CD14-positive monocyte (primary cell): ENCODE measurements around the gene ITPRIP. TPM values are rescaled to one million over a fixed set of nuclear protein-coding genes. Genes with fewer than 3 reads are reported as not detected.

ENCODE experiments used
- DNase-seq, 3 donors: peaks; one replicate each; pipeline ENCODE4 v3.0.0-alpha.2; 2011 to 2022
- H2AFZ ChIP-seq: 2 replicates; pipeline ENCODE4 v1.6.0; 2012; ENCODE audit warnings: mild to moderate bottlenecking, low read depth, low read length, inconsistent platforms; ENCODE audit not compliant: insufficient read depth, poor library complexity, severe bottlenecking
- H3K27ac ChIP-seq, 2 donors: 1 replicate in 1 of 2; 2 replicates in 1 of 2; pipeline ENCODE4 v1.5.1; 2012 to 2013; ENCODE audit warnings: low read length in 2 of 2, control low read depth in 1 of 2, inconsistent platforms in 1 of 2, low read depth in 1 of 2, mild to moderate bottlenecking in 1 of 2
- H3K27me3 ChIP-seq, 2 donors: one replicate each; pipeline versions ENCODE4 v1.6.0 to v1.6.1; 2011 to 2013; ENCODE audit warnings: low read length in 2 of 2; ENCODE audit not compliant: control insufficient read depth in 2 of 2, insufficient read depth in 2 of 2
- H3K36me3 ChIP-seq, 2 donors: replicated peaks in 1 of 2; 1 replicate in 1 of 2; 2 replicates in 1 of 2; pipeline versions ENCODE4 v1.5.1 to v1.6.1; 2012 to 2013; ENCODE audit warnings: low read length in 2 of 2, control low read depth in 1 of 2, inconsistent platforms in 1 of 2, mild to moderate bottlenecking in 1 of 2; ENCODE audit not compliant: insufficient read depth in 2 of 2, control insufficient read depth in 1 of 2
- H3K4me1 ChIP-seq, 2 donors: 1 replicate in 1 of 2; 2 replicates in 1 of 2; pipeline versions ENCODE4 v1.5.1 to v1.6.1; 2012 to 2013; ENCODE audit warnings: low read length in 2 of 2, control low read depth in 1 of 2, inconsistent platforms in 1 of 2, mild to moderate bottlenecking in 1 of 2, moderate library complexity in 1 of 2; ENCODE audit not compliant: insufficient read depth in 2 of 2, control insufficient read depth in 1 of 2
- H3K4me2 ChIP-seq: replicated peaks from 2 replicates; pipeline ENCODE3; 2012; ENCODE audit warnings: low read length, moderate library complexity, mild to moderate bottlenecking; ENCODE audit not compliant: poor library complexity, severe bottlenecking; ENCODE audit errors: extremely low read depth
- H3K4me3 ChIP-seq, 3 experiments: fragments of 200-600 bp in 1 of 3; sonication (generic) in 1 of 3; replicated peaks in 1 of 3; 1 replicate in 2 of 3; 2 replicates in 1 of 3; pipeline ENCODE4 v1.5.1; 2011 to 2013; ENCODE audit warnings: low read length in 3 of 3, mild to moderate bottlenecking in 3 of 3, control low read depth in 2 of 3, low read depth in 2 of 3, inconsistent platforms in 1 of 3, moderate library complexity in 1 of 3
- H3K79me2 ChIP-seq: 2 replicates; pipeline ENCODE4 v1.6.0; 2012; ENCODE audit warnings: mild to moderate bottlenecking, control low read depth, inconsistent platforms, low read length, moderate library complexity; ENCODE audit not compliant: insufficient read depth
- H3K9ac ChIP-seq: 2 replicates; pipeline ENCODE4 v1.6.0; 2017; ENCODE audit warnings: low read length, mild to moderate bottlenecking; ENCODE audit not compliant: insufficient read depth, poor library complexity, severe bottlenecking
- H3K9me3 ChIP-seq, 2 donors: replicated peaks in 1 of 2; 1 replicate in 1 of 2; 2 replicates in 1 of 2; pipeline versions ENCODE4 v1.5.1 to v1.6.1; 2012 to 2013; ENCODE audit warnings: low read length in 2 of 2, control low read depth in 1 of 2; ENCODE audit not compliant: control insufficient read depth in 1 of 2, insufficient read depth in 1 of 2
- H4K20me1 ChIP-seq: 2 replicates; pipeline ENCODE4 v1.6.0; 2012; ENCODE audit warnings: mild to moderate bottlenecking, low read length, control low read depth, moderate library complexity; ENCODE audit not compliant: insufficient read depth
- H3K27ac Mint-ChIP-seq, 7 donors: one replicate each; pipeline ENCODE4 v1.8.0; 2020; ENCODE audit warnings: mild to moderate bottlenecking in 7 of 7, mixed read lengths in 7 of 7, moderate library complexity in 6 of 7, inconsistent platforms in 2 of 7
- H3K27me3 Mint-ChIP-seq, 3 donors: one replicate each; pipeline ENCODE4 v1.8.0; 2021 to 2022; ENCODE audit warnings: low read depth in 3 of 3, mild to moderate bottlenecking in 3 of 3, mixed read lengths in 3 of 3, moderate library complexity in 3 of 3, inconsistent platforms in 1 of 3
- H3K36me3 Mint-ChIP-seq, 2 donors: one replicate each; pipeline ENCODE4 v1.8.0; 2020; ENCODE audit warnings: mixed read lengths in 2 of 2, inconsistent platforms in 1 of 2, mild to moderate bottlenecking in 1 of 2
- H3K4me1 Mint-ChIP-seq: one replicate; pipeline ENCODE4 v1.8.0; 2020; ENCODE audit warnings: mild to moderate bottlenecking, mixed read lengths
- H3K4me3 Mint-ChIP-seq, 2 donors: one replicate each; pipeline ENCODE4 v1.8.0; 2020; ENCODE audit warnings: mild to moderate bottlenecking in 2 of 2, mixed read lengths in 2 of 2, moderate library complexity in 1 of 2
- H3K9me3 Mint-ChIP-seq, 7 donors: one replicate each; pipeline ENCODE4 v1.8.0; 2020 to 2022; ENCODE audit warnings: mixed read lengths in 7 of 7, mild to moderate bottlenecking in 6 of 7, moderate library complexity in 6 of 7, inconsistent platforms in 2 of 7
- WGBS: methylation state at CpG from one replicate; pipeline ENCODE4 v1.1.5; 2013; ENCODE audit warnings: missing lambda C conversion rate; ENCODE audit not compliant: insufficient coverage; 5-methylcytosine and 5-hydroxymethylcytosine counted together
- intact Hi-C, 2 donors: fragments of 100-400 bp; cut with micrococcal nuclease; formaldehyde crosslinking; loops; one replicate each; pipeline versions ENCODE4 v1.15.0 to v1.15.1; 2023
- polyA plus RNA-seq, 3 donors: library from polyadenylated mRNA; depleted of rRNA in 1 of 3; unstranded in 2 of 3; stranded (reverse) in 1 of 3; fragments of 300-500 nt in 2 of 3; fragments of >200 nt in 1 of 3; fragmentation: Illumina TruSeq in 2 of 3; gene quantifications; 1 replicate in 2 of 3; 2 replicates in 1 of 3; pipeline ENCODE4 v1.2.3, GENCODE V29; 2012 to 2021
- TF ChIP-seq, protein P1 (sequence below): fragments of 200-600 bp; IDR thresholded peaks from one replicate; pipeline ENCODE4 v1.8.0; 2022; ENCODE audit warnings: antibody characterized with exemption, mild to moderate bottlenecking

The ITPRIP gene
- polyA plus RNA-seq, 3 donors = 27.5 to 76.6 (median 35.7) TPM

DNA sequence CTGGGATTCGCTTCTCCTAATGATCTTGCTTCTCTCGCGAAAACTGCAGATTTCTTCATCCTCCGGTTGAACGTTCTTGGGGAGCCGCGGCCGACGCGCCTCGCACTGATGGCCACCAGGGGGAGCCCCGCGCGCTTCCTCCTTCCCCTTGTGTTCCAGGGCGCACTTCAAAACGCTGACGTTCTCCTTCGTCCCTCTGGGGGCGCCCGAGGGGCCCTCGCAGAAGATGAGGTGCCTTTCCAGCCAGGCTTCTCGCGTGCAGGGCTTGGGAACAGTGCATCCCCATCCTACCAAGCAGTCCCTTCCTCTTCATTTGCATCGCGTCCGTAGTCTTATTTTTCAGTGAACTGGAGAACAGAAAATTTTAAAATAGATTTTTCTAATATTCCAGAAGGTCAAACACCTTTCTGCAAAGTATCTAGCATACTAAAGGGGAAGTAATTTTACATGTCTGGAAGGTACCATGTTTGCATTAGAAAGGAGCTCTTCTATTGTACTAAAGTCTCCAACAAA lies 46.8 kb downstream of the ITPRIP start:
- Mint-ChIP-seq H3K4me3 (peak overlapping the region in 1 of 2 donors; percentile 53), H3K4me1 (peaks cover 30% of the 10 kb centered on the region), H3K36me3 (no peaks in the 10 kb centered on the region), H3K27ac (peak overlapping the region in 5 of 7 donors; percentile 28 to 68 (median 55)), H3K9me3 (no peaks in the 10 kb centered on the region), H3K27me3 (peaks cover 6 to 11% (median 6%) of the 10 kb centered on the region in 3 donors)
- Histone ChIP-seq H3K9me3 (no peaks in the 10 kb centered on the region), H3K79me2 (no peaks in the 10 kb centered on the region), H3K4me3 (no peak overlapping the region), H3K36me3 (no peaks in the 10 kb centered on the region), H3K27me3 (no peaks in the 10 kb centered on the region), H3K9ac (no peak overlapping the region), H3K27ac (no peak overlapping the region), H3K4me2 (peak overlapping the region; percentile 16), H2AFZ (peak overlapping the region; percentile 24), H4K20me1 (no peaks in the 10 kb centered on the region), H3K4me1 (peaks cover 14 to 22% of the 10 kb centered on the region in 2 donors)
- WGBS = under 1% methylated on average over 23 of the region's 26 CpGs
- intact Hi-C loops = loop anchor here in 1 of 2 donors (5.0 kb wide), 2 partner anchors 36 to 61 kb away; partner anchors contain the start of gene CFAP58
- peak; percentile 87 to 93 (median 87) for DNase-seq
- TF ChIP-seq, protein P1, sequence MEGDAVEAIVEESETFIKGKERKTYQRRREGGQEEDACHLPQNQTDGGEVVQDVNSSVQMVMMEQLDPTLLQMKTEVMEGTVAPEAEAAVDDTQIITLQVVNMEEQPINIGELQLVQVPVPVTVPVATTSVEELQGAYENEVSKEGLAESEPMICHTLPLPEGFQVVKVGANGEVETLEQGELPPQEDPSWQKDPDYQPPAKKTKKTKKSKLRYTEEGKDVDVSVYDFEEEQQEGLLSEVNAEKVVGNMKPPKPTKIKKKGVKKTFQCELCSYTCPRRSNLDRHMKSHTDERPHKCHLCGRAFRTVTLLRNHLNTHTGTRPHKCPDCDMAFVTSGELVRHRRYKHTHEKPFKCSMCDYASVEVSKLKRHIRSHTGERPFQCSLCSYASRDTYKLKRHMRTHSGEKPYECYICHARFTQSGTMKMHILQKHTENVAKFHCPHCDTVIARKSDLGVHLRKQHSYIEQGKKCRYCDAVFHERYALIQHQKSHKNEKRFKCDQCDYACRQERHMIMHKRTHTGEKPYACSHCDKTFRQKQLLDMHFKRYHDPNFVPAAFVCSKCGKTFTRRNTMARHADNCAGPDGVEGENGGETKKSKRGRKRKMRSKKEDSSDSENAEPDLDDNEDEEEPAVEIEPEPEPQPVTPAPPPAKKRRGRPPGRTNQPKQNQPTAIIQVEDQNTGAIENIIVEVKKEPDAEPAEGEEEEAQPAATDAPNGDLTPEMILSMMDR = peak; percentile 100

DNA sequence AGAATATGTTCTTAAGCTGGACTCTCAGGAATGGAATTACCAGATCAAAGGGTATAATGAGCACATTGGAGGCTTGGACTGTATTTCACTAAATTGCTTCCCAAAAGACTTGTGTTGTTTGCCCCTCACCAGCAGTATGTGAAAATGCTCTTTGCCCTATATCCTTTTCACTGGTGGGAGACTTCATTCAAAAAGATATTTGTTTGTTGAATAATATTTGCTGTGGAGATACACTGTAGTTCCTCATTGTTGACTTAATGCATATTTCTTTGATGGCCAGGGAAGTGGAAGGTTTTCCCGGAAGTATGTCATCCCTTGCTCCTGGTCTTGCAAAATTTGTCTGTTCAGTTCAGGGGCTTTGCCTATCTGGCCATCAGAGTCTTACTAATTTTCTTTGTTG lies 49.9 kb downstream of the ITPRIP start:
- H3K9ac ChIP-seq = no peak overlapping the region
- 67% methylated on average over 1 of the region's 1 CpG for WGBS
- H3K9me3 Mint-ChIP-seq = no peaks in the 10 kb centered on the region
- H4K20me1 ChIP-seq = no peaks in the 10 kb centered on the region
- H3K27me3 Mint-ChIP-seq = peaks cover 1 to 11% (median 6%) of the 10 kb centered on the region in 3 donors
- no peaks in the 10 kb centered on the region for H3K79me2 ChIP-seq
- H3K27ac Mint-ChIP-seq = peak overlapping the region in 1 of 7 donors; percentile 6
- DNase-seq = no peak
- TF ChIP-seq, protein P1 = no peak
- no peak overlapping the region for H2AFZ ChIP-seq
- H3K4me3 Mint-ChIP-seq = no peak overlapping the region
- H3K27ac ChIP-seq = no peak overlapping the region
- no peaks in the 10 kb centered on the region for H3K27me3 ChIP-seq
- intact Hi-C loops = no loop called here
- no peaks in the 10 kb centered on the region for H3K36me3 ChIP-seq
- H3K4me1 ChIP-seq = peaks cover 8 to 17% of the 10 kb centered on the region in 2 donors
- H3K4me2 ChIP-seq = no peak overlapping the region
- no peak overlapping the region for H3K4me3 ChIP-seq
- peaks cover 25% of the 10 kb centered on the region for H3K4me1 Mint-ChIP-seq
- no peaks in the 10 kb centered on the region for H3K36me3 Mint-ChIP-seq
- no peaks in the 10 kb centered on the region for H3K9me3 ChIP-seq
